H1 (cell line): ENCODE results near the gene TMBIM4. TPM values are rescaled to one million over a fixed set of nuclear protein-coding genes. Genes with fewer than 3 reads are reported as not detected.

Experiments used
- ATF2 ChIP-seq: IDR thresholded peaks from 2 replicates; pipeline ENCODE4 v1.6.1; 2012; ENCODE audit warnings: low read length, inconsistent platforms
- KDM1A ChIP-seq: fragments of 200-600, 300-600 bp; sonication (generic); IDR thresholded peaks from 2 replicates; pipeline ENCODE4 v1.7.1; 2016; ENCODE audit warnings: mild to moderate bottlenecking, low read length, borderline replicate concordance
- TAF1 ChIP-seq: IDR thresholded peaks from 2 replicates; pipeline ENCODE4 v1.6.1; 2011; ENCODE audit warnings: mild to moderate bottlenecking, low read depth, low read length
- polyA plus RNA-seq, 7 experiments: library from polyadenylated mRNA; depleted of rRNA in 3 of 7; stranded (reverse) in 5 of 7; unstranded in 2 of 7; fragments of >200 nt in 5 of 7; fragments of 200-250 nt in 2 of 7; gene quantifications; 1 replicate in 5 of 7; 2 replicates in 1 of 7; 4 replicates in 1 of 7; pipeline versions ENCODE4 v1.2.1 to v1.2.3, GENCODE V29; 2011 to 2013; ENCODE audit warnings: missing spikeins in 2 of 7, mixed read lengths in 2 of 7
- total RNA-seq: library from RNA; stranded (reverse); fragmentation: NEBNext Ultra II Directional; extraction: Animal tissue kit (Norgen Biotek cat#: 25700); gene quantifications from 2 replicates; pipeline ENCODE4 v1.2.1, GENCODE V29; 2021

The TMBIM4 gene
- total and polyA plus RNA-seq, 2 of the 8 experiments (the other 6 are each of a cell fraction or from before 2014, with no cell fraction given) = 12.8 to 46.6 TPM

- no peak for TF ChIP-seq ATF2
- TF ChIP-seq KDM1A = no peak
- no peak for TF ChIP-seq TAF1
- TF ChIP-seq, all 59 proteins: peak for 0
Measured at GRCh38 chr12:66139328-66139727, 30.5 kb downstream of the TMBIM4 start (continued).
